ENCODE results near the gene HSD3B1.
"Not testable (repeated sequence)": the region's sequence is repeated elsewhere in the genome, so short reads cannot be mapped to it uniquely, and the experiment has no call there.

The HSD3B1 gene

GRCh38 chr1:119552656-119553055, 45.6 kb downstream of the HSD3B1 start:
- H3K36me3 ChIP-seq (ENCODE audit: control insufficient read depth, insufficient read depth, low read length); H3K4me3 ChIP-seq (ENCODE audit: low read depth, low read length); H3K27ac ChIP-seq (ENCODE audit: low read depth, low read length); H3K27me3 ChIP-seq (ENCODE audit: control insufficient read depth, insufficient read depth, low read length); H3K4me1 ChIP-seq (ENCODE audit: control insufficient read depth, insufficient read depth, low read length); H3K9me3 ChIP-seq (ENCODE audit: control insufficient read depth, insufficient read depth, low read depth, low read length); H3K9ac ChIP-seq (ENCODE audit: low read length): not testable (repeated sequence)

GRCh38 chr1:119553302-119554071, 46.5 kb downstream of the HSD3B1 start:
- not testable (repeated sequence) for H3K36me3 ChIP-seq (ENCODE audit: control insufficient read depth, insufficient read depth, low read length); H3K4me3 ChIP-seq (ENCODE audit: low read depth, low read length); H3K9me3 ChIP-seq (ENCODE audit: control insufficient read depth, insufficient read depth, low read depth, low read length); H3K27me3 ChIP-seq (ENCODE audit: control insufficient read depth, insufficient read depth, low read length); H3K4me1 ChIP-seq (ENCODE audit: control insufficient read depth, insufficient read depth, low read length); H3K9ac ChIP-seq (ENCODE audit: low read length); H3K27ac ChIP-seq (ENCODE audit: low read depth, low read length)

GRCh38 chr1:119554183-119554582, 47.2 kb downstream of the HSD3B1 start:
- Histone ChIP-seq H3K27me3 (ENCODE audit: control insufficient read depth, insufficient read depth, low read length) (no peaks in the 10 kb centered on the region), H3K4me3 (ENCODE audit: low read depth, low read length) (no peak overlapping the region), H3K9ac (ENCODE audit: low read length) (no peak overlapping the region), H3K9me3 (ENCODE audit: control insufficient read depth, insufficient read depth, low read depth, low read length) (no peaks in the 10 kb centered on the region), H3K36me3 (ENCODE audit: control insufficient read depth, insufficient read depth, low read length) (no peaks in the 10 kb centered on the region), H3K27ac (ENCODE audit: low read depth, low read length) (no peak overlapping the region), H3K4me1 (ENCODE audit: control insufficient read depth, insufficient read depth, low read length) (no peaks in the 10 kb centered on the region)

GRCh38 chr1:119556423-119556822, 49.4 kb downstream of the HSD3B1 start:
- Histone ChIP-seq H3K4me3 (ENCODE audit: low read depth, low read length) (no peak overlapping the region), H3K9ac (ENCODE audit: low read length) (no peak overlapping the region), H3K27ac (ENCODE audit: low read depth, low read length) (no peak overlapping the region), H3K4me1 (ENCODE audit: control insufficient read depth, insufficient read depth, low read length) (no peaks in the 10 kb centered on the region), H3K36me3 (ENCODE audit: control insufficient read depth, insufficient read depth, low read length) (no peaks in the 10 kb centered on the region), H3K9me3 (ENCODE audit: control insufficient read depth, insufficient read depth, low read depth, low read length) (no peaks in the 10 kb centered on the region), H3K27me3 (ENCODE audit: control insufficient read depth, insufficient read depth, low read length) (no peaks in the 10 kb centered on the region)

- H3K4me1 ChIP-seq (ENCODE audit: control insufficient read depth, insufficient read depth, low read length); H3K9me3 ChIP-seq (ENCODE audit: control insufficient read depth, insufficient read depth, low read depth, low read length); H3K9ac ChIP-seq (ENCODE audit: low read length); H3K27ac ChIP-seq (ENCODE audit: low read depth, low read length); H3K36me3 ChIP-seq (ENCODE audit: control insufficient read depth, insufficient read depth, low read length); H3K4me3 ChIP-seq (ENCODE audit: low read depth, low read length); H3K27me3 ChIP-seq (ENCODE audit: control insufficient read depth, insufficient read depth, low read length): not testable (repeated sequence)
Observed at GRCh38 chr1:119560402-119560801, 53.4 kb downstream of the HSD3B1 start.

- H3K4me1 ChIP-seq (ENCODE audit: control insufficient read depth, insufficient read depth, low read length), result no peaks in the 10 kb centered on the region
- H3K36me3 ChIP-seq (ENCODE audit: control insufficient read depth, insufficient read depth, low read length), result no peaks in the 10 kb centered on the region
- no peaks in the 10 kb centered on the region for H3K27me3 ChIP-seq (ENCODE audit: control insufficient read depth, insufficient read depth, low read length)
- no peak overlapping the region for H3K27ac ChIP-seq (ENCODE audit: low read depth, low read length)
- H3K9me3 ChIP-seq (ENCODE audit: control insufficient read depth, insufficient read depth, low read depth, low read length), result no peaks in the 10 kb centered on the region
- H3K4me3 ChIP-seq (ENCODE audit: low read depth, low read length), result no peak overlapping the region
- no peak overlapping the region for H3K9ac ChIP-seq (ENCODE audit: low read length)
Observed at GRCh38 chr1:119564548-119564947, 57.5 kb downstream of the HSD3B1 start.
